Globus pallidus (tissue), 1 donor: Measurements from ENCODE around the gene LPP.

Source experiments
- DNase-seq: peaks from one replicate; pipeline ENCODE4 v3.0.0-alpha.2; 2015; ENCODE audit warnings: low spot score

Gene LPP

GRCh38 chr3:188829130-188829529, 675.2 kb downstream of the LPP start:
- no peak for DNase-seq

GRCh38 chr3:188829576-188829975, 675.6 kb downstream of the LPP start:
- DNase-seq = no peak

DNA sequence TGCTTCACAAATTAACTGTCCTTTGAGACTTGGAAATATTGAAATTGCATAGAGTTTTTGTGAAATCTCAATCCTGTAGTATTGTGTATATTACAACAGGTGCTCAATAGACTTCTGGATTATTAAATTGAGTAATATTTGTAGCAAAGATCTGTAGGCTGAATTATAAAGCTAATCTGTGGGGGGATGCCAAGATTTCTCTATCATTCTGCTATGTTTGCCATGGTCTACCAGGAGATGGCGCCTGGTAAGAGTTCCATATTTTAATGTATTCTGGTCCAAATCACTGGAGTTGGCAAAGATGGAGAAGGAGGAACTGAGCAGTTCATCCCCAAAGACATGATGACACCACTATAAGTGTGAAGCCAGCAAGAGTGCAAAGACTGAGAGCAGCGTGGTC, 676.9 kb downstream of the LPP start:
- no peak for DNase-seq

DNA sequence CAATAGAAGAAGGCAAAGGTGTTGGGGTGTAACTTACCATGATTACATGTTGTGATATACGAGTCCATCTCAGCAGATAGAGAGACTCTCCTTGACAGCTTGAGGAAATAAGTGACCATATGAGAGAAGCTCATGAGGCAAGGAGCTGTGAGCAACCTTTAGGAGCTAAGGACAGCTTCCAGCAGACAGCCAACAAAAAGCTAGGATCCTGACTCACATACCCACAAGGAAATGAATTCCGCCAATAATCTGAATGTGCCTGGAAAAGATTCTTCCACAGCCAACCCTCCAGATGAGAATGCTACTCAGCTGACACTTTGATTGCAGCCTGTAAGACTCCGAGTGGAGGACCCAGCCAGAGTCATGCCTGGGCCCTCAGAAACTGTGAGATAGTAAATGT, 678.2 kb downstream of the LPP start:
- DNase-seq = no peak

DNA sequence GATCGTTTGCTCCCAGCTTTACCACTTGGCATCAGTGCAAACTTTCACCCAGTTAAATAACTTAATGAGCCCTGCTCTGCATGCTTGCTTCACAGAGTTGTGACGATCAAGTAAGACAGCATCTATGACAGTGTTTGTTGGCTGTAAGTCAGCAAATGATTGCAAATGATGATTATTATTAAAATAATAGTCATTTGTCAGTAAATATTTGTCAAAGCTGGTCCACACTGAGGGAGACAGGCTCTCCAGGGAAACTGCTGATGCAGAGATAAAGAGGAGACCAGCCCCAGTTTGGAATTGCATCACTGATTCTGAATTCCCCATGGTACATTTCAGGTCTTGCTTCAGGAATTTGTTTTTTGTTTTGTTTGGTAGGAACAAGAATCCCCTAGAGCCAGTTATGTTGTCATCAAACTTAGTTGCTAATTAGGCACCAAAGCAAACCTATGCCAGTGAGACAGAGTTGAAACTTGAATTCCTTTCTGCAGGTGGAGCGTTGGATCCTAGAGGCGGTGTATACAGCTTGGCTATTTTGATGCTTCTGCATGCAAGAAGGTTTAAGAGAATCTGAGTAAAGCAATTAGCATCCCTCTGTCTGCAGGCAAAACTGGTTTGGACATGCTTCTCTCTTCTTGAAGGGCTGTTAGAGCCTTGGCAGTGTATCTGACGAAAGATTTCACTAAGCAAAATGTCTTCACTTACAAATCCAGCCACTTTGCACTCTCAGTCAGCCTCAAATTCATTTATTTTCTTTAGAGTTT, 679.2 kb downstream of the LPP start:
- no peak for DNase-seq

GRCh38 chr3:188834349-188834748, 680.4 kb downstream of the LPP start:
- no peak for DNase-seq

- no peak for DNase-seq
These were observed 685.3 kb downstream of the LPP start for GRCh38 chr3:188839187-188839695.

DNA sequence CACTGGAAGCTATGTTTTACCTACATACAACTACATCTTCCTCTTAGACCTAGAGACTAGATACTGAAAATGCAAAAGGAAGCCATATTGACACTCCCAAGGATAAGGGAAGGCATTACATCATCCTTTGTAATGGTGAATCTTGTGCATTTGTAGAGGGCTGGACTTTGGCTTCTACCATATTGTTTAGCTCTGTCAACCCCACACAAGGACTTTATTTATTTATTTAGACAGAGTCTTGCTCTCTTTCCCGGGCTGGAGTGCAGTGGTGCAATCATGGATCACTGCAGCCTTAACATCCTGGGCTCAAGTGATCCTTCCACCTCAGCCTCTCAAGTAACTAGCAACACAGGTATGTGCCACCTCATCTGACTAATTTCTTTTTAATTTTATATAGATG, 686.3 kb downstream of the LPP start:
- DNase-seq = no peak

DNA sequence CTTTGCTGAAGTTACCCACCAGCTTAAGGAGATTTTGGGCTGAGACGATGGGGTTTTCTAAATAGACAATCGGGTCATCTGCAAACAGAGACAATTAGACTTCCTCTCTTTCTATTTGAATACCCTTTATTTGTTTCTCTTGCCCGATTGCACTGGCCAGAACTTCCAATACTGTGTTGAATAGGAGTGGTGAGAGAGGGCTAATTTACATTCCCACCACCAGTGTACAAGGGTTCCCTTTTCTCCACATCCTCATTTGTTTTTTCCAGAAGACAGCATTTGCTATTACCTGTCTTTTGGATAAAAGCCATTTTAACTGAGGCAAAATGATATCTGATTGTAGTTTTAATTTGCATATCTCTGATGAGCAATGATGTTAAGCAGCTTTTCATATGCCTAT, 687.9 kb downstream of the LPP start:
- DNase-seq = no peak

DNA sequence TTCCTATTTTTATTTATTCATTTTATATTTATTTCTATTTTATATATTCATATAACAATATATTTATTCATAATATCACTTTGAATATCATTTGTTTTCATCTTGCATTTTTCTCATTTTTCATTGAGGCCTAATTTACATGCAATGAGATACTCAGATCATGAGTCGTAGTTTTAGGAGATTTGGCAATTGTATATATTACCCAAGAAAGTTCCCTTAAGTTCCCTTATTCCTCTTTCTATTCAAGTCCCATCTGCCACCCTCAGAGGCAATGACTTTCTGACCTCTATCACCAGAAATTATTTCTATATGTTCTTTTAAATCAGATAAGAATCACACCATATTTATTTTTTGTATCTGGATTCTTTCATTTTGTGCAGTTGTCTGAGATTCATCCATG, 688.7 kb downstream of the LPP start:
- DNase-seq = no peak

- no peak for DNase-seq
These were observed 690.1 kb downstream of the LPP start for GRCh38 chr3:188844096-188844495.

GRCh38 chr3:188845514-188845913, 691.6 kb downstream of the LPP start:
- DNase-seq = no peak

DNA sequence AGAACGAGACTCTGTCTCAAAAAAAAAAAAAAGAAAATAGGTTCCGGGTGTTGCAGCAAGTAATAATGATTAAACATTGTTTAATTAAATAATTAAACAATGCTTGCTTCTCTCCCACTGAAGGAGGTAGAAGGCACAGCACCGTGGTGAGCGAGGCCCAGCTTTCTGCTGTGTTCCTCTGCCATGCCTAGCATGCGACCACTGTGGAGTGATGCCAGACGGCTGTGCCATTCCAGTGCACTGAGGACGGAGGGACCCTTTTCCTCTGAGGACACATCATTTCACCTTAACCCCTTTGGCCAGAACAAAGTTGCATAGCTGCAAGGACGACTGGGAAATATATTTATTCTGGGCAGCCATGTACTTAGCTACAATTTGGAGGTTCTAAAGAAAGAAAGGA, 695.0 kb downstream of the LPP start:
- no peak for DNase-seq

DNA sequence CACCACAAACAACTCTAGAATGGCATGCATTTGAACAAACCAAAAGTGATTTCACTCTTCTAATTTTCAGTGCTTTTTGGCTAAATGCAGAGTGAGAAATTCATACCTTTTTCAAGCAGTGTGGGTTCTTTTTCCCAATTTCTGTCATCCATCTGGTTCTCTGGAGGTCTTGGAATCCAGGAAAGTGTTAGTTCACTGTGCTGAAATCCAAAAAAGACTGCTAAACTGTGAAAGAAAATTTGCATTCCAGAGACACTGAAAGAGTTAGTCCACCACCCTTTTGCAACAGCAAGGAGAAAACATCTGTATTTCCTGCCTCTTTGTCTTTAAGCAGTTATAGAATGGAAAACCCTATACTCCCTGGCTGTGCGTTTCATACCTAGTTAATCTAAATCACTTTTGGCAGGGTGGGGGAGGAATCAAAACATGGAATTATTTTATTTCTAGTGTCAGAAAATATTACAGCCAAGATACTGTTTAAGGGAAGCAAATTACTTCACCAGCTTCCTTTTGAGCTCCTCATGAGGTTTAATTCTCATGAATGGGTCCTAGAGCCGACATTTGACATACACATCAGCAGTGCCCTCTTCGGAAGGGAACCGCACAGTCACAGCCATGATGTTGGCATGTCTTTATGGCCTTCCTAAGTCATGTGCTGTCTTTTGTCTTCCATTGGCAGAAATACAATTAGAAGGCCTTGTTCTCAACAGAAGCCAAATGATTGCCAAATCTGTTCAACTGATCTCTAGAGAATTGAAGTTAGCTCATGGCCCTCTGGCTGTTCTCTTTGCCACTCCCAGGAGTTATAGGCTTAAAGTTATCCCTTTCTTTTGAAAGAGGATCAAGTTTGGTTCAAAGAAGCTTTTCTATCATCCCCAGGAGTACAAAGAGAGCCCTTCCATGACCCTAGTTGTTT, 700.2 kb downstream of the LPP start:
- peak; percentile 84 for DNase-seq

DNA sequence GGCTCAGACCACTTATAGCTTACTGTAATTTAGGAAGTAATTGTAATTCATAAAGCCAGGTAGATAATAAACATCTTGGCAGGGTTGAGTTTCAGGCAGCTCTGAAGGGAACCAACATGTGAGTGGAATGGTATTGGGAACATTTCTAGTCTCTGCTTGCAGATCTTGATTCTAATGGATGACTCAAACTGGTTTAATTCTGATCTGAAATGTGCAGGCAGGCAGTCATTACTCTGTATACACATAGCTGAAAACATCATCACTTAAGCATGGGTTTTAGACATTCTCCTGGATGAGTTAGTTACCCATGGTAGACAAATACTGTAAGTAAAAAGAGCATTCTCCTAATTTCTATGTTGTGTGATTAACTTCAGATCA, 700.8 kb downstream of the LPP start:
- no peak for DNase-seq

GRCh38 chr3:188855675-188856074, 701.7 kb downstream of the LPP start:
- DNase-seq = no peak

GRCh38 chr3:188860147-188860546, 706.2 kb downstream of the LPP start:
- no peak for DNase-seq

GRCh38 chr3:188861842-188862744, 708.1 kb downstream of the LPP start:
- DNase-seq = no peak

DNA sequence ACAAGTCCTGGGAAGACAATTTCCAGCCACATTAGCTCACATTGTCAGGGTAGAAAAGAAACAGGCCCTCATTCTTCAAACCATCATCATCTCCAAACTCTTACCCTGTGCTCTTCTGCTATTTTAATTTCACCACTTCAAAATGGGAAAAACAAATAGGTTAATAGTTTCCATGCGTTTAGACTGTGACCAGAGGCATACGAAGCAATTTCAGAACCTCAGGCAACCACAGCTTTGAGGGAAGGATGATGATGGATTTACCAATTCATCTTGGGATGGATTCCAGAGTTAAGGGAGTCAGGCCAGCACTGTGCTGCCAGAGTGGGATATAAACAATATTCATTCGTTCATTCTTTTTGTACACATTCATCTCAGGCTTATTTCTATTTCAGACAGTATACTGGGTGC, 710.0 kb downstream of the LPP start:
- no peak for DNase-seq

- DNase-seq = no peak
These were observed 713.8 kb downstream of the LPP start for GRCh38 chr3:188867691-188868265.

GRCh38 chr3:188868803-188869202, 714.8 kb downstream of the LPP start:
- DNase-seq = no peak

- no peak for DNase-seq
These were observed 715.7 kb downstream of the LPP start for GRCh38 chr3:188869628-188870027.
